Tibial nerve (tissue), 3 donors: ENCODE data around the gene C1QTNF9B.

Source experiments
- CTCF ChIP-seq, 5 experiments: fragments of 200-600 bp in 3 of 5; fragments of 450-650 bp in 2 of 5; sonication (generic) in 3 of 5; IDR thresholded peaks; one replicate each; pipeline ENCODE4 v1.5.1; 2016 to 2019; ENCODE audit warnings: antibody characterized with exemption in 5 of 5, mild to moderate bottlenecking in 3 of 5, moderate library complexity in 2 of 5
- POLR2A ChIP-seq, 2 donors: fragments of 450-650 bp; IDR thresholded peaks; one replicate each; pipeline ENCODE4 v1.6.1; 2017; ENCODE audit warnings: antibody characterized with exemption in 2 of 2, mild to moderate bottlenecking in 2 of 2, moderate library complexity in 2 of 2

DNA sequence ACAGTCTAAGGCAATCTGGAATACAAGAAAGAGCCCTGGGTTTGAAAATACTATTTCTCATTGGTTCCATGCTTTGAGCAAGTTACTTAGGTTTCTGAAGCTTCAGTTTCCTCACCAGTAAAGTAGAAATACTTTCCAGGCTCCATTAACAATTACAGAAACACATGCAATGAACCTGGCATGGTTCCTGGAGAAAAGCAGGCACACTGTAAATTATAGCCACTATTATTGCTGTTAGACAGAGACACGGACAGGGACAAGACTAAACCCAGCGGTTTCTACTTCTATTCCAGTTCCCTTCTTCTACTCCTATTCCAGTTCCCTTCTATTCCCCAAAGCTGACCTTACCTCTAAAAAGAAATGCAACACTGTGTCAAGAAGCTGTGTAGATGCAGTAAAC lies 49.3 kb downstream of the C1QTNF9B start:
- TF ChIP-seq CTCF (IDR thresholded peaks at IDR 0.05) (no peak), POLR2A (IDR thresholded peaks at IDR 0.05) (no peak)
